ENCODE measurements around the gene BMS1. TPM values are rescaled to one million over a fixed set of nuclear protein-coding genes. Genes with fewer than 3 reads are reported as not detected.

BMS1 gene
- total RNA-seq, 1 experiment from 2014 or later = 40.0 TPM

DNA sequence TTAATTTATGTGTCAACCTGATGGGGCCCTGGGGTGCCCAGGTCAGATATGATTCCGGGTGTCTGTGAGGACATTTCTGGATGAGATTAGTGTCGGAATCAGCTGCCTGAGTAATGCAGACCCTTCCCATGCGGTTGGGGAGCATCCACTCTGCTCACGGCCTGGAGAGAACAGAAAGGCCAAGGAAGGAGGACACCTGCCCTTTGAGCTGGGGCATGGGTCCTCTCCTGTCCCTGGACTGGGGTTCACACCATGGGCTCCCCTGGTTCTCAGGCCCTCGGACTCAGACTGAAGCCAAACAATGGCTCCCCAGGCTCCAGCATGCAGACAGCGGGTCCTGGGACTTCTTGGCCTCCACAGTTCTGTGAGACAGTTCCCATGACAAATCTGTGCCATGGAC is 94.3 kb downstream of the BMS1 start:
- no TSS peak for BruUV-seq (replicated peaks)
- ChIA-PET CTCF (no interaction called here), RAD21 (ENCODE audit: low non-redundant PET in 1 of 2, low total read pairs in 2 of 2, uncharacterized antibody in 2 of 2, unreplicated experiment in 2 of 2) (no interaction called here), POLR2A (no interaction called here)
- Histone ChIP-seq H3K4me3 (replicated peaks in 1 of 2; ENCODE audit: low read depth in 1 of 2, low read length in 2 of 2) (no peak overlapping the region), H3K27me3 (ENCODE audit: insufficient read depth, low read length) (no peaks in the 10 kb centered on the region), H3K9ac (ENCODE audit: low read length) (no peak overlapping the region), H3K4me1 (ENCODE audit: control insufficient read depth in 1 of 2, insufficient read depth in 2 of 2, low read length in 2 of 2) (peaks cover 0 to 8% of the 10 kb centered on the region in 2 experiments; a peak in 1 of 4 replicates), H2AFZ (ENCODE audit: low read depth, low read length, poor library complexity, severe bottlenecking) (no peak overlapping the region), H3K27ac (ENCODE audit: low read depth, low read length) (no peak overlapping the region), H3K4me2 (ENCODE audit: low read length) (no peak overlapping the region), H3K9me3 (ENCODE audit: control insufficient read depth in 1 of 2, insufficient read depth in 1 of 2, low read depth in 1 of 2, low read length in 2 of 2) (no peaks in the 10 kb centered on the region; a peak in 1 of 4 replicates), H3K9me2 (ENCODE audit: insufficient read depth) (no peaks in the 10 kb centered on the region), H4K20me1 (ENCODE audit: insufficient read depth) (no peaks in the 10 kb centered on the region), H3K36me3 (ENCODE audit: control insufficient read depth in 1 of 2, insufficient read depth in 2 of 2, low read length in 2 of 2) (no peaks in the 10 kb centered on the region), H3K79me2 (ENCODE audit: insufficient read depth, low read length) (no peaks in the 10 kb centered on the region)
- ATAC-seq (no peak), DNase-seq (ENCODE audit: low read depth, low spot score) (no peak)
- intact Hi-C loops (cut with micrococcal nuclease) = no loop called here
- TF ChIP-seq SIN3A (IDR thresholded peaks at IDR 0.05; ENCODE audit: low read depth) = no peak
- TF ChIP-seq, protein P1, sequence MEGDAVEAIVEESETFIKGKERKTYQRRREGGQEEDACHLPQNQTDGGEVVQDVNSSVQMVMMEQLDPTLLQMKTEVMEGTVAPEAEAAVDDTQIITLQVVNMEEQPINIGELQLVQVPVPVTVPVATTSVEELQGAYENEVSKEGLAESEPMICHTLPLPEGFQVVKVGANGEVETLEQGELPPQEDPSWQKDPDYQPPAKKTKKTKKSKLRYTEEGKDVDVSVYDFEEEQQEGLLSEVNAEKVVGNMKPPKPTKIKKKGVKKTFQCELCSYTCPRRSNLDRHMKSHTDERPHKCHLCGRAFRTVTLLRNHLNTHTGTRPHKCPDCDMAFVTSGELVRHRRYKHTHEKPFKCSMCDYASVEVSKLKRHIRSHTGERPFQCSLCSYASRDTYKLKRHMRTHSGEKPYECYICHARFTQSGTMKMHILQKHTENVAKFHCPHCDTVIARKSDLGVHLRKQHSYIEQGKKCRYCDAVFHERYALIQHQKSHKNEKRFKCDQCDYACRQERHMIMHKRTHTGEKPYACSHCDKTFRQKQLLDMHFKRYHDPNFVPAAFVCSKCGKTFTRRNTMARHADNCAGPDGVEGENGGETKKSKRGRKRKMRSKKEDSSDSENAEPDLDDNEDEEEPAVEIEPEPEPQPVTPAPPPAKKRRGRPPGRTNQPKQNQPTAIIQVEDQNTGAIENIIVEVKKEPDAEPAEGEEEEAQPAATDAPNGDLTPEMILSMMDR (IDR thresholded peaks at IDR 0.05 in 2 of 3, conservative IDR thresholded peaks at IDR 0.05 in 1 of 3; ENCODE audit: borderline replicate concordance in 1 of 3, insufficient read depth in 1 of 3, low read depth in 2 of 3, low read length in 2 of 3) = no peak
- TF ChIP-seq TCF7L2 (IDR thresholded peaks at IDR 0.05; ENCODE audit: borderline replicate concordance, extremely low read depth, insufficient read depth, insufficient read length) = no peak
- TF ChIP-seq CBX3 (IDR thresholded peaks at IDR 0.05; ENCODE audit: low read depth) = no peak
- TF ChIP-seq ZFX (IDR thresholded peaks at IDR 0.05) = no peak
- no peak for TF ChIP-seq JUND (IDR thresholded peaks at IDR 0.05)
- TF ChIP-seq, protein P2, sequence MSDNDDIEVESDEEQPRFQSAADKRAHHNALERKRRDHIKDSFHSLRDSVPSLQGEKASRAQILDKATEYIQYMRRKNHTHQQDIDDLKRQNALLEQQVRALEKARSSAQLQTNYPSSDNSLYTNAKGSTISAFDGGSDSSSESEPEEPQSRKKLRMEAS (IDR thresholded peaks at IDR 0.05) = no peak
- no peak for TF ChIP-seq POLR2AphosphoS5 (IDR thresholded peaks at IDR 0.05; ENCODE audit: low read depth, low read length)
- no peak for TF ChIP-seq CEBPB (IDR thresholded peaks at IDR 0.05; ENCODE audit: low read depth)
- TF ChIP-seq, protein P3, sequence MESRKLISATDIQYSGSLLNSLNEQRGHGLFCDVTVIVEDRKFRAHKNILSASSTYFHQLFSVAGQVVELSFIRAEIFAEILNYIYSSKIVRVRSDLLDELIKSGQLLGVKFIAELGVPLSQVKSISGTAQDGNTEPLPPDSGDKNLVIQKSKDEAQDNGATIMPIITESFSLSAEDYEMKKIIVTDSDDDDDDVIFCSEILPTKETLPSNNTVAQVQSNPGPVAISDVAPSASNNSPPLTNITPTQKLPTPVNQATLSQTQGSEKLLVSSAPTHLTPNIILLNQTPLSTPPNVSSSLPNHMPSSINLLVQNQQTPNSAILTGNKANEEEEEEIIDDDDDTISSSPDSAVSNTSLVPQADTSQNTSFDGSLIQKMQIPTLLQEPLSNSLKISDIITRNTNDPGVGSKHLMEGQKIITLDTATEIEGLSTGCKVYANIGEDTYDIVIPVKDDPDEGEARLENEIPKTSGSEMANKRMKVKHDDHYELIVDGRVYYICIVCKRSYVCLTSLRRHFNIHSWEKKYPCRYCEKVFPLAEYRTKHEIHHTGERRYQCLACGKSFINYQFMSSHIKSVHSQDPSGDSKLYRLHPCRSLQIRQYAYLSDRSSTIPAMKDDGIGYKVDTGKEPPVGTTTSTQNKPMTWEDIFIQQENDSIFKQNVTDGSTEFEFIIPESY (IDR thresholded peaks at IDR 0.05; ENCODE audit: extremely low read depth, insufficient replicate concordance, low read length) = no peak
